GM06990 (cell line): ENCODE measurements around the gene PPP1R3F.

Experiments
- DNase-seq: peaks from one replicate; pipeline ENCODE4 v3.0.0-alpha.2; 2011; ENCODE audit not compliant: insufficient read length; ENCODE audit errors: extremely low read depth
- H3K27me3 ChIP-seq: replicated peaks from 2 replicates; pipeline ENCODE4 v1.6.0; 2011; ENCODE audit warnings: low read length; ENCODE audit not compliant: control insufficient read depth, insufficient read depth
- H3K36me3 ChIP-seq: 2 replicates; pipeline ENCODE4 v1.5.1; 2011; ENCODE audit warnings: low read length; ENCODE audit not compliant: control insufficient read depth, insufficient read depth
- H3K4me3 ChIP-seq: replicated peaks from 2 replicates; pipeline ENCODE4 v1.5.1; 2011; ENCODE audit warnings: low read depth, mild to moderate bottlenecking, control low read depth, low read length
- CTCF ChIP-seq: IDR thresholded peaks from 2 replicates; pipeline ENCODE4 v1.5.1; 2011; ENCODE audit warnings: low read length, control low read depth, mild to moderate bottlenecking, inconsistent platforms; ENCODE audit not compliant: insufficient read depth, poor library complexity, severe bottlenecking

Gene PPP1R3F

GRCh38 chrX:49269767-49270248 lies at the start of gene PPP1R3F:
TSS of gene PPP1R3F (plus strand) at chrX:49269793. CDS start at chrX:49269870, 77 bp downstream.
- TF ChIP-seq CTCF: no peak
- H3K27me3 ChIP-seq: no peaks in the 10 kb centered on the region
- H3K4me3 ChIP-seq: peak within 1 kb of the TSS; percentile 73
- H3K36me3 ChIP-seq: no peaks in the 10 kb centered on the region; the same call in 1 of the 2 replicates
- no peak for DNase-seq

GRCh38 chrX:49220100-49220499 lies 49.5 kb upstream of the PPP1R3F start:
- TF ChIP-seq CTCF: no peak
- Histone ChIP-seq H3K27me3 (no peaks in the 10 kb centered on the region), H3K36me3 (no peaks in the 10 kb centered on the region), H3K4me3 (no peak overlapping the region)
- no peak for DNase-seq

GRCh38 chrX:49221868-49222267 lies 47.7 kb upstream of the PPP1R3F start:
- H3K4me3 ChIP-seq: no peak overlapping the region
- DNase-seq: no peak
- no peaks in the 10 kb centered on the region for H3K27me3 ChIP-seq
- TF ChIP-seq CTCF: no peak
- H3K36me3 ChIP-seq: no peaks in the 10 kb centered on the region

GRCh38 chrX:49225858-49226257 lies 43.7 kb upstream of the PPP1R3F start:
- DNase-seq: no peak
- no peak for TF ChIP-seq CTCF
- no peak overlapping the region for H3K4me3 ChIP-seq
- H3K36me3 ChIP-seq: no peaks in the 10 kb centered on the region
- H3K27me3 ChIP-seq: no peaks in the 10 kb centered on the region

- no peaks in the 10 kb centered on the region for H3K36me3 ChIP-seq
- no peak for TF ChIP-seq CTCF
- H3K27me3 ChIP-seq: no peaks in the 10 kb centered on the region
- no peak overlapping the region for H3K4me3 ChIP-seq
- DNase-seq: no peak
Measured at GRCh38 chrX:49226946-49227345, 42.6 kb upstream of the PPP1R3F start.

GRCh38 chrX:49227726-49228125 lies 41.9 kb upstream of the PPP1R3F start:
- no peaks in the 10 kb centered on the region for H3K27me3 ChIP-seq
- H3K4me3 ChIP-seq: no peak overlapping the region
- no peak for DNase-seq
- no peaks in the 10 kb centered on the region for H3K36me3 ChIP-seq
- TF ChIP-seq CTCF: no peak
